ENCODE data around the gene TAGAP. TPM values are rescaled to one million over a fixed set of nuclear protein-coding genes. Genes with fewer than 3 reads are reported as not detected.

TAGAP gene, protein sequence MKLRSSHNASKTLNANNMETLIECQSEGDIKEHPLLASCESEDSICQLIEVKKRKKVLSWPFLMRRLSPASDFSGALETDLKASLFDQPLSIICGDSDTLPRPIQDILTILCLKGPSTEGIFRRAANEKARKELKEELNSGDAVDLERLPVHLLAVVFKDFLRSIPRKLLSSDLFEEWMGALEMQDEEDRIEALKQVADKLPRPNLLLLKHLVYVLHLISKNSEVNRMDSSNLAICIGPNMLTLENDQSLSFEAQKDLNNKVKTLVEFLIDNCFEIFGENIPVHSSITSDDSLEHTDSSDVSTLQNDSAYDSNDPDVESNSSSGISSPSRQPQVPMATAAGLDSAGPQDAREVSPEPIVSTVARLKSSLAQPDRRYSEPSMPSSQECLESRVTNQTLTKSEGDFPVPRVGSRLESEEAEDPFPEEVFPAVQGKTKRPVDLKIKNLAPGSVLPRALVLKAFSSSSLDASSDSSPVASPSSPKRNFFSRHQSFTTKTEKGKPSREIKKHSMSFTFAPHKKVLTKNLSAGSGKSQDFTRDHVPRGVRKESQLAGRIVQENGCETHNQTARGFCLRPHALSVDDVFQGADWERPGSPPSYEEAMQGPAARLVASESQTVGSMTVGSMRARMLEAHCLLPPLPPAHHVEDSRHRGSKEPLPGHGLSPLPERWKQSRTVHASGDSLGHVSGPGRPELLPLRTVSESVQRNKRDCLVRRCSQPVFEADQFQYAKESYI
- total RNA-seq, result 10 to 100 TPM; 29.9 to 65.0 TPM

DNA sequence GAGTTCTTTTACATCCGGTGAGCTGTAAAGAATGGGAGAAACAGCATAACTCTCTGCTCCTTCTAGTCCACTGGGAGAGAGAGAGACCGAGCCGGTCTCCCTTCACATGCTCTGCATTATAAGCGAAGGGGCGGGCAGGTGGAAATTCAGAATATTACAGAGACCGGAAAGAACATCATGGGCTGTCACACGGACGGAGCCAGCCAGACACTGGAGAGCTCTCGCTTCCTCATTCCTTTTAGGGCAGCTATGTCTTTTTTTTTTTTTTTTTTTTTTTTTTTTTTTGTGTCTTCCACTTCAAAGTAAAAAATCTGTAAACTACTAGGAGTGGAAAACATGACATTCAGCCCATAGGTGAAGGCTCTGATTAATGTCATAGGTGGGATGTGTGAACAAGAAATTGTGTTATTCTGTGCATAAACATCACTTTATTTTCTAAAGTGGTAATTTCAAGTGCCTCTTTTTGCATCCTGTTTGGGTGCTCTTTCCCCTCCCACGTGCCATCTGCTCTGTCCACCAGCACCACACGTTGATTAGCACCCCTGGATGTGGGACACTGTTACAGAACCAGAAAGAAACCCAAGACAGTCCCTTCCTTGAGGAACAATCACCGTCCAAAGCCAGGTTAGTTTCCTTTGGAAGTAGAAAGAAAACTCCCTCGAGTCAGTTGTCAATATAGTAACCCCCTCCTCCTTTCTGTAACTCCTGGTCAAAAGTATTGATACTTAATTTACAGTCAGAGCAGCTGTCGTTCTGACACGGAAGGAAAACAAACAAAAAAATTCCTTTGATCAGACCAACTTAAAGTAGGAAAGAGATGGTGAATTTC lies at the start of gene TAGAP:
TAGAP (minus strand) TSS at position 93 of the 829 bp plus-strand sequence. CDS start 845 bp downstream, outside the sequence.
- peaks cover 48 to 53% of the 10 kb centered on the region in 2 donors for H3K36me3 Mint-ChIP-seq
- peak within 1 kb of the TSS; percentile 96 to 99 for H3K27ac Mint-ChIP-seq
- DNase-seq (ENCODE audit: low spot score in 2 of 2), result peak; percentile 78 to 85
- no peaks in the 10 kb centered on the region for H3K9me3 Mint-ChIP-seq
- peak; percentile 91 to 92 for ATAC-seq

GRCh38 chr6:159093609-159094443 lies 49.0 kb upstream of the TAGAP start:
- Mint-ChIP-seq H3K27ac (peak overlapping the region; percentile 90 to 91), H3K9me3 (peaks cover 0 to 8% of the 10 kb centered on the region in 2 donors), H3K36me3 (no peaks in the 10 kb centered on the region)
- ATAC-seq (peak; percentile 27 to 35), DNase-seq (ENCODE audit: low spot score in 2 of 2) (no peak)

GRCh38 chr6:159092631-159093030 lies 47.8 kb upstream of the TAGAP start:
- no peak for DNase-seq (ENCODE audit: low spot score in 2 of 2)
- no peaks in the 10 kb centered on the region for H3K36me3 Mint-ChIP-seq
- peaks cover 0 to 9% of the 10 kb centered on the region in 2 donors for H3K9me3 Mint-ChIP-seq
- H3K27ac Mint-ChIP-seq, result no peak overlapping the region
- ATAC-seq, result no peak

DNA sequence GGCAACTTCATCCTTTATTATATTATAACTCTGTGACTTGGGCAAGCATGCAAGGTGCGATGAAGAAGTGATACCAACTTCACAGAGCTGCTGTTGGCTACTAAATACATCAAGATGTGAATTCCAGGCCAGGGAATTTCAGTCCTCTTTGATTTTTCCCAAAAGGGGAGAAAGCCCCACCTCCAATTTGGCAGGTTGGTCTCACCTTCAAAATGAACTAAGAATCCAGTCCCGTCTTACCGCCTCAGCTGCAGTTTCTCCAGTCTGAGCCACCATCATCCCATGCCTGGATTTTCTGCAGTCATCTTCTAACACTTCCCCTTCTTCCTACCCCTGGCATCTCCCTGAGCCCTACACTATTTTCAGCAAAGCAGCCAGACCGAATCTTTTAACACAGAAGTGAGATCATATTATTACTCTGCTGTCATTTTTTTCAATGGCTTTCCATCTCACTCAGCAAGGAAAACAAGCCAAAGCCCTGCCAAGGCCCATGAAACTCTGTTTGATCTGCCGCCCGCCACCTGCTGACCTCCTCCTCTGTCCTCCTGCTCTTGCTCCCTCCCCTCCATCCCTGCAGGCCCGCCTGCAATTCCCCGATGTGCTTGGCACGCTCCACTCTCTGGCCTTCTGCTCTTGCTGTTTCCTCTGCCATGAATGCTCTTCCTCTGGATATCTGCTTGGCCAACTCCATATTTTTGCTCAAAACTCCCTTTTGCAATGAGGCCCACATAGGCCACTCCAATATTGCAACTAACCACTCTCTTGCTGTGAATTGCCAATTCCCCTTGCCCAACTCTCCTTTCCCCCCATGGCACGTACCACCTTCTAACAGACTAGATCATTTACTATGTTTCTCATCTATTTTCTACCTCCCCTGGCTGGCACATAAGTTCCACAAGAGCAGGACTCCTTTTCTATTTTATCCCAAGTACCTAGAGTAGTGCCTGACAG lies 46.0 kb upstream of the TAGAP start:
- no peak for ATAC-seq
- H3K27ac Mint-ChIP-seq, result no peak overlapping the region
- H3K9me3 Mint-ChIP-seq, result peaks cover 0 to 13% of the 10 kb centered on the region in 2 donors
- no peak for DNase-seq (ENCODE audit: low spot score in 2 of 2)
- H3K36me3 Mint-ChIP-seq, result peaks cover 0 to 12% of the 10 kb centered on the region in 2 donors

DNA sequence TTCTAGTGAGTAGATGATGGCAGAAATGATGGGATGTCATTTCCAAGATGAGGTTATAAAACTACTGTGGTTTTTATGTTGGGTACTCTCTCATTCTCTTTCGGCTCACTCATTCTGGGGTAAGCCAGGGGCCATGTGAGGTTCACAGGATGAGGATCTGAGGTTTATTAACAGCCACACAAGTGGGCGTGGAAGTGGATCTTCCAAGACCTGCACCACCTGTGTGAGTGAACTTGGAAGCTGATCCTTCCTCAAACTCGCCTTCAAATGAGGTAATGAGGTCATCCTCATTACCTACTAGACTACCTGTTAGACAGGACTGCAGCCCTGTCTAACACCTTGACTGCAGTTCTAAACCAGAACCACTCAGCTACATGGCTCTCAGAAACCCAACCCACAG lies 45.1 kb upstream of the TAGAP start:
- Mint-ChIP-seq H3K27ac (peak overlapping the region; percentile 17 to 40), H3K36me3 (peaks cover 0 to 12% of the 10 kb centered on the region in 2 donors), H3K9me3 (peaks cover 0 to 13% of the 10 kb centered on the region in 2 donors)
- ATAC-seq (peak; percentile 20 to 60), DNase-seq (ENCODE audit: low spot score in 2 of 2) (no peak)

GRCh38 chr6:159089443-159089842 lies 44.7 kb upstream of the TAGAP start:
- no peak for DNase-seq (ENCODE audit: low spot score in 2 of 2)

GRCh38 chr6:159086033-159086618 lies 41.3 kb upstream of the TAGAP start:
- DNase-seq (ENCODE audit: low spot score in 2 of 2) (no peak), ATAC-seq (peak; percentile 36 to 77)
- peaks cover 0 to 12% of the 10 kb centered on the region in 2 donors for H3K36me3 Mint-ChIP-seq
- H3K27ac Mint-ChIP-seq, result no peak overlapping the region
- peaks cover 0 to 10% of the 10 kb centered on the region in 2 donors for H3K9me3 Mint-ChIP-seq

More at GRCh38 chr6:159089443-159089842, 44.7 kb upstream of the TAGAP start:
- Mint-ChIP-seq H3K9me3 (peaks cover 0 to 13% of the 10 kb centered on the region in 2 donors), H3K27ac (peak overlapping the region; percentile 17 to 40), H3K36me3 (peaks cover 0 to 12% of the 10 kb centered on the region in 2 donors)
- ATAC-seq, result no peak

- no peak for DNase-seq (ENCODE audit: low spot score in 2 of 2)
- Mint-ChIP-seq H3K9me3 (peaks cover 0 to 6% of the 10 kb centered on the region in 2 donors), H3K27ac (peak overlapping the region in 1 of 2 donors; percentile 24), H3K36me3 (peaks cover 0 to 12% of the 10 kb centered on the region in 2 donors)
- no peak for ATAC-seq
These were observed 40.7 kb upstream of the TAGAP start for GRCh38 chr6:159085396-159085895.

DNA sequence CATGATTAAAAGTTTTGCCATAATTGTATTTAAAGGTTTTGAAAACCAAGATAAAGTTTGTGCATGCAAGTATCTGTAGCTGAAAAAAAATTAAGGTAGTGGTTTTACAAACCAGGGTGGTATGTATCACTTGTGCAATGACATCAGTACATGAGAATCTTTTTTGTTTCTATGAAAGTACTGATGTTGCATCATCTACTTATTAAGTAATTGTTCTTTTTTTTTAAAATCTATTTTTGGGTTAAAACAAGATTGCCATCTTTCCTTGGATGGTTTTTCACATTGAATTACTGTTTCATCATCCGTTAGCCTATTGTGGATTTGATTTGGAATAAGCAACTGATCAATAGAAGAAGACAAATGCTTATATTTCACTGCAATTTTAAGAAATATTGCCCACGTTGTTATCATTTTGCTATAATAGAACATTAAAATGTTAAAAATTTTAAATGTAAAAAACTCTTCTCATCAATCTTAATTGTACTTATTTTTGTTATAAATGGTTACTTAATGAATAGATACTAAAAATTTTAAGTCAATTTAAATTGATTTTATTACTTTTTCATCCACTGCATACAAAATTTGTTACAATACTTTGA lies 39.8 kb upstream of the TAGAP start:
- peaks cover 0 to 12% of the 10 kb centered on the region in 2 donors for H3K36me3 Mint-ChIP-seq
- ATAC-seq (no peak), DNase-seq (ENCODE audit: low spot score in 2 of 2) (no peak)
- H3K9me3 Mint-ChIP-seq, result peaks cover 0 to 6% of the 10 kb centered on the region in 2 donors
- no peak overlapping the region for H3K27ac Mint-ChIP-seq

DNA sequence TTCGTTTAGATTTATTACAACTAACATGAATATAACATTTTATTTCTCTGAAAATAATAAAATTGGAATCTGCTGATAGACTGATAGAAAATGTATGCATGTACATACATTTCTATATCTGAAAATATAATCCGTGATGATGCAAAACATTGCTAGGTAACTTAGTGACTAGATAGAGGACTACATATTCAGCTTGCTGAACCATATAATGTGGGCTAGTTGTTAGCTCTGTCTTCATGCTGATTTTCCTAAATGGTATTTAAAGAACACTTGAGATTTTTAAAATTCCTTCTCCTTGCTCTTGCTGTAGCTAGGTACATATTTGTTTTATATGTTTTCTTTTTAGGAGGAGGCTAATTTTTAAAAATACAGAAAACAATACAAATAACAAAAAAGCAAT lies 38.4 kb upstream of the TAGAP start:
- no peak for ATAC-seq
- Mint-ChIP-seq H3K27ac (no peak overlapping the region), H3K9me3 (peaks cover 3 to 12% of the 10 kb centered on the region in 2 donors), H3K36me3 (peaks cover 0 to 20% of the 10 kb centered on the region in 2 donors)
- DNase-seq (ENCODE audit: low spot score in 2 of 2), result no peak

GRCh38 chr6:159082039-159082815 lies 37.4 kb upstream of the TAGAP start:
- no peak for ATAC-seq
- no peak overlapping the region for H3K27ac Mint-ChIP-seq
- DNase-seq (ENCODE audit: low spot score in 2 of 2), result no peak
- peaks cover 0 to 22% of the 10 kb centered on the region in 2 donors for H3K36me3 Mint-ChIP-seq
- peaks cover 3 to 10% of the 10 kb centered on the region in 2 donors for H3K9me3 Mint-ChIP-seq

DNA sequence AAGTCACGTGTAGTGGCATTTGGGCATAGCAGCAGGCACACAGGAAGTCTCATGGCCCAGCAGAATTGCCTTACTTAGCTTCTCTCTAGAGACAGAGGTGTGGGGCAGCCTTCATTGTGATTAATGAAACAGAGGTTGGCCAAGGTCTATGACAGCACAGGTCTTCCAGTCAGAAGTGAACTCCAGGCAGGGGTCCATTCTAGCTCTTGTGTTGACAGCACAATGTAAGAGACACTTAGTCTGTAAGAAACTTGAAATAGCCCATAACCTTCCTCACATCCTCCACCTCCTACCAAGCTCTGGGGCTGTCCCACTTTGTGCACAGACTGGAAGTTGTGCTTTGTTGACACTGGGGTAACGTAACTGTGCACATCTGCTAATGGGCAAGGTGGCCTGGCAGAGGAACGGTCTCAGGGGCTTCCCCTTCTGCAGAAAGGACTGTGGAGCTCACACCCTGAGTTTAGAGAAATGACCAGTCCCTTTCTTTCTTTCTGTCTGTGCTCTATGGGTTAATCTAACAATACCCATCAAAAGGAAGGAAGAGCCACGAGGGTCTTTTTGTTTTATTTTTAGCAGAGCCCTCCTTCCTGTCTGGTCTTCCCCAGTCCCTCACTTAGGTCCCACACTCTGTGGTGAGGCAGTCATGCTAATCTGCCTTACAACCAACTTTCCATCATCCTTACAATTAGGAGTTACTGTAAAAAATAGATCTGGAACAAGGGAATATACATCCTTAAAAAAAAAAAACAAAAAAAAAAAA lies 35.6 kb upstream of the TAGAP start:
- Mint-ChIP-seq H3K36me3 (peaks cover 0 to 15% of the 10 kb centered on the region in 2 donors), H3K27ac (peak overlapping the region in 1 of 2 donors; percentile 63)

DNA sequence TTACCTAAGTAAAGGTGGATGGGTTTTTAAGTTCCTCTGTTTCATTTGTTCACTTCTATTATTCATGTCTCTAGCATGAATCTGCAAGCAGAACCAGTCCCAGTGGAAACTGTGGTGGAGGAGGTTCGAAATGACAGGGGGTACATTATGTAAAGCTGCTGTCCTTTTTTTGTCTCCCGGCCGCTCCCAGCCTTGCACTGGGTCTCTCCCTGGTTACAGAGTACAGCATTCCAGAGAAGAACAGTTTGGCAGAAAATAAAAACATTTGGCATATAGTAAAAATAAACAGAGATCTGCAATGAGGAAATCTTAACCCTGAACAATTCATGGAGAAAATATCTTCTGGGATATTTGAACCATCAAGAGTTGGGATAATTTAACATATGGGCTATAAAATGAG lies 34.6 kb upstream of the TAGAP start:
- H3K27ac Mint-ChIP-seq, result no peak overlapping the region
- peaks cover 0 to 15% of the 10 kb centered on the region in 2 donors for H3K36me3 Mint-ChIP-seq
- no peak for DNase-seq (ENCODE audit: low spot score in 2 of 2)
- H3K9me3 Mint-ChIP-seq, result peaks cover 3 to 9% of the 10 kb centered on the region in 2 donors
- no peak for ATAC-seq

More for the DNA sequence above, 35.6 kb upstream of the TAGAP start:
- ATAC-seq, result peak; percentile 81 to 94
- no peak for DNase-seq (ENCODE audit: low spot score in 2 of 2)
- peaks cover 3 to 9% of the 10 kb centered on the region in 2 donors for H3K9me3 Mint-ChIP-seq
